ENCODE results near the gene DENND6B. TPM values are rescaled to one million over a fixed set of nuclear protein-coding genes. Genes with fewer than 3 reads are reported as not detected.
A peak's percentile ranks its signal among the peaks of the same experiment; 100 is the strongest.
"Not testable (repeated sequence)": the region's sequence is repeated elsewhere in the genome, so short reads cannot be mapped to it uniquely, and the experiment has no call there.

Gene DENND6B
- total RNA-seq: 2.7 TPM

- intact Hi-C loops (cut with DNase I): loop anchor here (5.0 kb wide), 2 partner anchors 55 to 75 kb away; partner anchors contain the start of genes HDAC10 and MAPK11
Measured at GRCh38 chr22:50326956-50327710, at the start of gene DENND6B. Gene DENND6B (minus strand): TSS chr22:50327012. CDS start chr22:50326988, 24 bp downstream.

GRCh38 chr22:50376085-50376651 is 49.4 kb upstream of the DENND6B start:
- Histone ChIP-seq H3K9me3 (no peaks in the 10 kb centered on the region), H3K4me1 (no peaks in the 10 kb centered on the region), H3K36me3 (peaks cover 0 to 40% of the 10 kb centered on the region in 2 donors), H3K27me3 (no peaks in the 10 kb centered on the region), H3K4me3 (no peak overlapping the region), H3K27ac (no peak overlapping the region)
- TF ChIP-seq POLR2A (IDR thresholded peaks at IDR 0.05) (no peak), CTCF (IDR thresholded peaks at IDR 0.05) (no peak), POLR2AphosphoS5 (IDR thresholded peaks at IDR 0.05; ENCODE audit: insufficient read depth in 1 of 2, low read depth in 1 of 2) (no peak)
- intact Hi-C loops (cut with DNase I): no loop called here
- DNase-seq (ENCODE audit: extremely low spot score in 2 of 2): no peak

More at GRCh38 chr22:50326956-50327710, at the start of gene DENND6B:
- Histone ChIP-seq H3K27ac (peak within 1 kb of the TSS; percentile 95), H3K9me3 (no peaks in the 10 kb centered on the region), H3K27me3 (no peaks in the 10 kb centered on the region), H3K36me3 (no peaks in the 10 kb centered on the region), H3K4me1 (peaks cover 17% of the 10 kb centered on the region), H3K4me3 (peak within 1 kb of the TSS; percentile 91 to 96)
- TF ChIP-seq POLR2AphosphoS5 (IDR thresholded peaks at IDR 0.05; ENCODE audit: insufficient read depth in 1 of 2, low read depth in 1 of 2): no peak
- peak; percentile 26 to 60 (median 36) for TF ChIP-seq CTCF (IDR thresholded peaks at IDR 0.05)
- no peak for DNase-seq (ENCODE audit: extremely low spot score in 2 of 2)

GRCh38 chr22:50371101-50371648 is 44.4 kb upstream of the DENND6B start:
- DNase-seq (ENCODE audit: extremely low spot score in 2 of 2): no peak
- Histone ChIP-seq H3K4me1 (peaks cover 11% of the 10 kb centered on the region), H3K9me3 (no peaks in the 10 kb centered on the region), H3K36me3 (peaks cover 0 to 30% of the 10 kb centered on the region in 2 donors), H3K4me3 (no peak overlapping the region), H3K27ac (no peak overlapping the region), H3K27me3 (no peaks in the 10 kb centered on the region)
- intact Hi-C loops (cut with DNase I): no loop called here
- TF ChIP-seq CTCF (IDR thresholded peaks at IDR 0.05) (no peak), POLR2A (IDR thresholded peaks at IDR 0.05) (no peak), POLR2AphosphoS5 (IDR thresholded peaks at IDR 0.05; ENCODE audit: insufficient read depth in 1 of 2, low read depth in 1 of 2) (no peak)

GRCh38 chr22:50367778-50368500 is 41.1 kb upstream of the DENND6B start:
- no peak for DNase-seq (ENCODE audit: extremely low spot score in 2 of 2)
- intact Hi-C loops (cut with DNase I): no loop called here
- H3K27ac ChIP-seq: no peak overlapping the region
- H3K4me1 ChIP-seq: peaks cover 17% of the 10 kb centered on the region
- no peak for TF ChIP-seq POLR2AphosphoS5 (IDR thresholded peaks at IDR 0.05; ENCODE audit: insufficient read depth in 1 of 2, low read depth in 1 of 2)
- no peak for TF ChIP-seq CTCF (IDR thresholded peaks at IDR 0.05)
- TF ChIP-seq POLR2A (IDR thresholded peaks at IDR 0.05): no peak
- H3K36me3 ChIP-seq: peaks cover 0 to 8% of the 10 kb centered on the region in 2 donors
- no peaks in the 10 kb centered on the region for H3K27me3 ChIP-seq
- H3K4me3 ChIP-seq: no peak overlapping the region
- no peaks in the 10 kb centered on the region for H3K9me3 ChIP-seq

- H3K9me3 ChIP-seq; H3K27ac ChIP-seq; H3K27me3 ChIP-seq; H3K36me3 ChIP-seq; H3K4me3 ChIP-seq; intact Hi-C loops (cut with DNase I); DNase-seq (ENCODE audit: extremely low spot score in 2 of 2): not testable (repeated sequence)
- peaks cover 30% of the 10 kb centered on the region for H3K4me1 ChIP-seq
Measured at GRCh38 chr22:50363803-50364194, 37.0 kb upstream of the DENND6B start.

Measured in vagina (tissue), 2 donors.